IPS-NIHi7 (cell line): ENCODE results near the gene TULP1.
A peak's percentile ranks its signal among the peaks of the same experiment; 100 is the strongest.

ENCODE experiments used
- DNase-seq: peaks from one replicate; pipeline ENCODE4 v3.0.0; 2012; ENCODE audit warnings: mixed read lengths; ENCODE audit errors: extremely low spot score

The TULP1 gene

GRCh38 chr6:35465646-35466045 is 47.0 kb downstream of the TULP1 start:
- no peak for DNase-seq

- no peak for DNase-seq
These were observed 49.4 kb downstream of the TULP1 start for GRCh38 chr6:35463292-35463691.

GRCh38 chr6:35461270-35461669 is 51.4 kb downstream of the TULP1 start:
- no peak for DNase-seq

GRCh38 chr6:35457907-35458306 is 54.8 kb downstream of the TULP1 start:
- DNase-seq: no peak

- no peak for DNase-seq
These were observed 58.1 kb downstream of the TULP1 start for GRCh38 chr6:35454391-35455110.

- DNase-seq: no peak
These were observed 59.5 kb downstream of the TULP1 start for GRCh38 chr6:35453236-35453635.

GRCh38 chr6:35452183-35453090 is 60.3 kb downstream of the TULP1 start, which contains the start of gene FANCE:
TSS of gene FANCE (plus strand) at chr6:35452338. CDS start at chr6:35452546, 208 bp downstream.
- peak; percentile 99 for DNase-seq

GRCh38 chr6:35451354-35452182 is 61.1 kb downstream of the TULP1 start:
- no peak for DNase-seq

GRCh38 chr6:35449287-35449881 is 63.3 kb downstream of the TULP1 start:
- peak; percentile 86 for DNase-seq

- no peak for DNase-seq
These were observed 64.5 kb downstream of the TULP1 start for GRCh38 chr6:35448191-35448590.
